ENCODE data around the gene FAM107B. TPM values are rescaled to one million over a fixed set of nuclear protein-coding genes. Genes with fewer than 3 reads are reported as not detected.

Gene FAM107B
- total and polyA plus RNA-seq, 10 of the 15 experiments (the other 5 are each of a cell fraction or from before 2014, with no cell fraction given) = 22.9 to 162 (median 86.6) TPM

DNA sequence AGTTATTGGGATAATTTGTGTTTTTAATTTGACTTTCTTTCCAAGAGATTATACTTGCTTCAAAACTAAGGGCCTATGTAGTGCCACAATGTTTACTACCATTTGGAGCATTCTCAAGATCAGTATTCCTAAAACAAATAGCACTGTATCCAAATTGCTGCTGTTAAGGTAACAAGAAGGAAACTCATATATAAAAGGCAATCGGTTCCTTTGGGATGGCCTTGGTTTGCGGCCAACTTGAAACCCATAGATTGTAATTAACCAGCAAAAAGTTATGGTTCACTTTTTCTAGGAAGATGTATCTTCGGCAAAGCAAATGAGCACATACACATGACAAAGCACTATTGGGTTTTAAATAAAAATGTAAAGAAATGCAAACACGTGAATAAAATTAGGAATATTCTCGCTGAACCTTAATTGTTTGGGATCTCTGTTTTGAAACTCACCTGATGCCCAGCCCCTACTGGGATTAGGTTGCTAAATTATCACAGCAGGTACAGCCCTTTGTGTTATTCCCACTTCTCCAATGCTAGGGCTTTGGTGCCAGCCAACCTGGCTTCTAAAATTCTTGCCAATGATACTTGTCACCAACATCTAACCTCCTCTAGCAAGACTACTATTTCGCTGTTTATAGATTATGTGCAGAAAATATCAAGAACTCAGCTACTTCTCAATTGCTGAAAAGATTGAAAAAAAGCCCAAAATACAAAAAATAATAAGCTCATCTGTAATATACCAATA lies 47.1 kb upstream of the FAM107B start:
- H3K9ac ChIP-seq (ENCODE audit: control insufficient read depth, insufficient read depth, low read length) = no peak overlapping the region
- no peaks in the 10 kb centered on the region for H3K27me3 ChIP-seq (replicated peaks in 1 of 2; ENCODE audit: control insufficient read depth in 2 of 2, insufficient read depth in 2 of 2, low read length in 1 of 2)
- DNase-seq (ENCODE audit: low read depth, low spot score) = no peak
- WGBS (ENCODE audit: insufficient coverage, insufficient replicate concordance, low lambda C conversion rate, missing lambda C conversion rate) = 61% methylated on average over 6 of the region's 6 CpGs
- no peaks in the 10 kb centered on the region for H4K20me1 ChIP-seq (ENCODE audit: control insufficient read depth, insufficient read depth)
- no peaks in the 10 kb centered on the region for H3K9me3 ChIP-seq (replicated peaks; ENCODE audit: control insufficient read depth, insufficient read depth, low read length)
- no peak for TF ChIP-seq TAF1 (IDR thresholded peaks at IDR 0.05; ENCODE audit: borderline replicate concordance, low read depth, low read length)
- no peak for TF ChIP-seq TCF3 (IDR thresholded peaks at IDR 0.05; ENCODE audit: borderline replicate concordance, insufficient read depth, low read depth, low read length)
- no peak for TF ChIP-seq IKZF2 (IDR thresholded peaks at IDR 0.05)
- intact Hi-C loops (cut with micrococcal nuclease; ENCODE audit: unreplicated experiment) = loop anchor here (2.0 to 5.0 kb wide), 3 partner anchors 175 to 260 kb away; no protein-coding TSS in a partner anchor
- no peak for FAIRE-seq
- CTCF ChIA-PET = interaction anchor here (0.8 to 7.7 kb wide), 25 partner anchors 12 to 839 kb away, joined by 3 to 134 read pairs (median 4); partner anchors contain the start of genes CDNF, HSPA14 and MSANTD7
- H3K27ac ChIP-seq (ENCODE audit: control insufficient read depth, insufficient read depth) = no peak overlapping the region
- H3K4me3 ChIP-seq = no peak overlapping the region
- in situ Hi-C loops (cut with MboI) = loop anchor here (5.0 to 10.0 kb wide), 2 partner anchors 320 to 627 kb away; no protein-coding TSS in a partner anchor
- H3K4me2 ChIP-seq (ENCODE audit: control insufficient read depth, insufficient read depth) = no peak overlapping the region
- no peaks in the 10 kb centered on the region for H3K36me3 ChIP-seq (ENCODE audit: control insufficient read depth in 2 of 2, insufficient read depth in 2 of 2, low read length in 1 of 2)
- no peaks in the 10 kb centered on the region for H3K79me2 ChIP-seq (ENCODE audit: control insufficient read depth, insufficient read depth, low read length)
- no peak overlapping the region for H2AFZ ChIP-seq (ENCODE audit: control insufficient read depth, low read depth, low read length)
- SMC1A ChIA-PET (ENCODE audit: uncharacterized antibody, unreplicated experiment) = interaction anchor here (0.6 to 3.8 kb wide), 30 partner anchors 8 to 625 kb away, joined by 3 to 66 read pairs (median 7); partner anchors contain the start of genes CDNF, DCLRE1C, HSPA14 and MSANTD7
- RAD21 ChIA-PET (ENCODE audit: unreplicated experiment) = interaction anchor here (0.6 to 4.2 kb wide), 17 partner anchors 9 to 323 kb away, joined by 3 to 74 read pairs (median 5); partner anchors contain the start of genes CDNF, HSPA14 and MSANTD7
- BruUV-seq (replicated peaks) = no TSS peak
- no peaks in the 10 kb centered on the region for H3K4me1 ChIP-seq (ENCODE audit: control insufficient read depth, insufficient read depth, low read length)
- POLR2A ChIA-PET = interaction anchor here (0.7 kb wide), 1 partner anchor 274 kb away, joined by 4 read pairs; no protein-coding TSS in a partner anchor
- ATAC-seq = no peak

DNA sequence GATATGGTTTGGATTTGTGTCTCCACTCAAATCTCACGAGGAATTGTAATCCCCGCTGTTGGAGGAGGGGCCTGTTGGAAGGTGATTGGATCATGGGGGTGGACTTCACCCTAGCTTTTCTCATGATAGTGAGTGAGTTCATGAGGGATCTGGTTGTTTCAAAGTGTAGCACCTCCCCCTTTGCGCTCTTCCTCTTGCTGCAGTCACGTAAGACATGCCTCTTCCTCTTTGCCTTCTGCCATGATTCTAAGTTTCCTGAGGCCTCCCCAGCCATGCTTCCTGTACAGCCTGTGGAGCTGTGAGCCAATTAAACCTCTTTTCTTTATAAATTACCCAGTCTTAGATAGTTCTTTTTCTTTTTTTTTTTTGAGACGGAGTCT lies 46.1 kb upstream of the FAM107B start:
- H3K9ac ChIP-seq (ENCODE audit: control insufficient read depth, insufficient read depth, low read length) = no peak overlapping the region
- H3K4me1 ChIP-seq (ENCODE audit: control insufficient read depth, insufficient read depth, low read length) = no peaks in the 10 kb centered on the region
- no TSS peak for BruUV-seq (replicated peaks)
- FAIRE-seq (no peak), DNase-seq (ENCODE audit: low read depth, low spot score) (no peak), ATAC-seq (no peak)
- no peak overlapping the region for H3K4me2 ChIP-seq (ENCODE audit: control insufficient read depth, insufficient read depth)
- in situ Hi-C loops (cut with MboI) (loop anchor here (5.0 to 10.0 kb wide), 2 partner anchors 318 to 626 kb away; no protein-coding TSS in a partner anchor), intact Hi-C loops (cut with micrococcal nuclease; ENCODE audit: unreplicated experiment) (loop anchor here (5.0 kb wide), 2 partner anchors 173 to 258 kb away; no protein-coding TSS in a partner anchor)
- ChIA-PET POLR2A (interaction anchor here (0.7 kb wide), 1 partner anchor 273 kb away, joined by 4 read pairs; no protein-coding TSS in a partner anchor), SMC1A (ENCODE audit: uncharacterized antibody, unreplicated experiment) (interaction anchor here (1.1 to 1.2 kb wide), 2 partner anchors 221 to 283 kb away, joined by 3 to 4 read pairs; no protein-coding TSS in a partner anchor), CTCF (interaction anchor here (1.1 to 7.7 kb wide), 2 partner anchors 284 to 317 kb away, joined by 3 to 134 read pairs; no protein-coding TSS in a partner anchor), RAD21 (ENCODE audit: unreplicated experiment) (interaction anchor here (2.9 kb wide), 1 partner anchor 284 kb away, joined by 9 read pairs; no protein-coding TSS in a partner anchor)
- no peak overlapping the region for H3K4me3 ChIP-seq
- no peaks in the 10 kb centered on the region for H3K79me2 ChIP-seq (ENCODE audit: control insufficient read depth, insufficient read depth, low read length)
- H3K27me3 ChIP-seq (replicated peaks in 1 of 2; ENCODE audit: control insufficient read depth in 2 of 2, insufficient read depth in 2 of 2, low read length in 1 of 2) = no peaks in the 10 kb centered on the region
- WGBS (ENCODE audit: insufficient coverage, insufficient replicate concordance, low lambda C conversion rate, missing lambda C conversion rate) = 95% methylated on average over 5 of the region's 5 CpGs
- H2AFZ ChIP-seq (ENCODE audit: control insufficient read depth, low read depth, low read length) = no peak overlapping the region
- H3K9me3 ChIP-seq (replicated peaks; ENCODE audit: control insufficient read depth, insufficient read depth, low read length) = no peaks in the 10 kb centered on the region
- no peaks in the 10 kb centered on the region for H3K36me3 ChIP-seq (ENCODE audit: control insufficient read depth in 2 of 2, insufficient read depth in 2 of 2, low read length in 1 of 2)
- no peaks in the 10 kb centered on the region for H4K20me1 ChIP-seq (ENCODE audit: control insufficient read depth, insufficient read depth)
- no peak overlapping the region for H3K27ac ChIP-seq (ENCODE audit: control insufficient read depth, insufficient read depth)
- TF ChIP-seq FOS (IDR thresholded peaks at IDR 0.05; ENCODE audit: borderline replicate concordance, extremely low read depth, insufficient read length) (no peak), CBX3 (IDR thresholded peaks at IDR 0.05; ENCODE audit: borderline replicate concordance, low read depth) (no peak), NFXL1 (IDR thresholded peaks at IDR 0.05; ENCODE audit: borderline replicate concordance) (no peak), JUNB (IDR thresholded peaks at IDR 0.05) (no peak), SIX5 (IDR thresholded peaks at IDR 0.05; ENCODE audit: low read depth, low read length, severe bottlenecking) (no peak)
- TF ChIP-seq, protein P1, sequence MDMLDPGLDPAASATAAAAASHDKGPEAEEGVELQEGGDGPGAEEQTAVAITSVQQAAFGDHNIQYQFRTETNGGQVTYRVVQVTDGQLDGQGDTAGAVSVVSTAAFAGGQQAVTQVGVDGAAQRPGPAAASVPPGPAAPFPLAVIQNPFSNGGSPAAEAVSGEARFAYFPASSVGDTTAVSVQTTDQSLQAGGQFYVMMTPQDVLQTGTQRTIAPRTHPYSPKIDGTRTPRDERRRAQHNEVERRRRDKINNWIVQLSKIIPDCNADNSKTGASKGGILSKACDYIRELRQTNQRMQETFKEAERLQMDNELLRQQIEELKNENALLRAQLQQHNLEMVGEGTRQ (IDR thresholded peaks at IDR 0.05; ENCODE audit: borderline replicate concordance, low read depth, low read length) = no peak
- TF ChIP-seq, protein P2, sequence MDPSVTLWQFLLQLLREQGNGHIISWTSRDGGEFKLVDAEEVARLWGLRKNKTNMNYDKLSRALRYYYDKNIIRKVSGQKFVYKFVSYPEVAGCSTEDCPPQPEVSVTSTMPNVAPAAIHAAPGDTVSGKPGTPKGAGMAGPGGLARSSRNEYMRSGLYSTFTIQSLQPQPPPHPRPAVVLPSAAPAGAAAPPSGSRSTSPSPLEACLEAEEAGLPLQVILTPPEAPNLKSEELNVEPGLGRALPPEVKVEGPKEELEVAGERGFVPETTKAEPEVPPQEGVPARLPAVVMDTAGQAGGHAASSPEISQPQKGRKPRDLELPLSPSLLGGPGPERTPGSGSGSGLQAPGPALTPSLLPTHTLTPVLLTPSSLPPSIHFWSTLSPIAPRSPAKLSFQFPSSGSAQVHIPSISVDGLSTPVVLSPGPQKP (IDR thresholded peaks at IDR 0.05; ENCODE audit: low read depth, low read length) = no peak
- TF ChIP-seq, protein P3, sequence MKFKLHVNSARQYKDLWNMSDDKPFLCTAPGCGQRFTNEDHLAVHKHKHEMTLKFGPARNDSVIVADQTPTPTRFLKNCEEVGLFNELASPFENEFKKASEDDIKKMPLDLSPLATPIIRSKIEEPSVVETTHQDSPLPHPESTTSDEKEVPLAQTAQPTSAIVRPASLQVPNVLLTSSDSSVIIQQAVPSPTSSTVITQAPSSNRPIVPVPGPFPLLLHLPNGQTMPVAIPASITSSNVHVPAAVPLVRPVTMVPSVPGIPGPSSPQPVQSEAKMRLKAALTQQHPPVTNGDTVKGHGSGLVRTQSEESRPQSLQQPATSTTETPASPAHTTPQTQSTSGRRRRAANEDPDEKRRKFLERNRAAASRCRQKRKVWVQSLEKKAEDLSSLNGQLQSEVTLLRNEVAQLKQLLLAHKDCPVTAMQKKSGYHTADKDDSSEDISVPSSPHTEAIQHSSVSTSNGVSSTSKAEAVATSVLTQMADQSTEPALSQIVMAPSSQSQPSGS (IDR thresholded peaks at IDR 0.05; ENCODE audit: low read length) = no peak

All from GM12878 (cell line).